GM21786 (cell line): ENCODE results near the gene DNAAF9.

Experiments used
- ATAC-seq: cut with Tn5 transposase; IDR thresholded peaks from one replicate; pipeline ENCODE4 v1.9.1; 2021; ENCODE audit not compliant: unreplicated experiment

Gene DNAAF9

DNA sequence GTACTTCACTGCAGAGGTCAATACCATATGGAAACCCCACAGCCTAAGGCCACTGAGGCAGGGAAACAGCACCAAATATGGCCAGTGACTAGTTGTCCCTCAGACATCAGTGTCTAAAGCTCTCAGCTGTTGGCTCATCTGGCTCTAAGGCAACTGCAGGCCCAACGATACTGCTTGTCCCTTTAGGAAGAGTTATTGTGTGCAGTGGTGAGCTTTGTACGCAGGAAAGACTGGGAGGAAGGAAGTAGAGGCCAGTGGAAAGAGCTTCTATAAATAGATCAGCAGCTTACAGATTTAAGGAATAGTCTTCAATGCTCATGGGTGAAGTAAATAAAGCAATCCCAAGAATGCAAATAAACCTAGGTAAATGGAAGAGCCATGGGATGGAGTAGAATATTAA is 29.3 kb downstream of the DNAAF9 start:
- ATAC-seq, result no peak

DNA sequence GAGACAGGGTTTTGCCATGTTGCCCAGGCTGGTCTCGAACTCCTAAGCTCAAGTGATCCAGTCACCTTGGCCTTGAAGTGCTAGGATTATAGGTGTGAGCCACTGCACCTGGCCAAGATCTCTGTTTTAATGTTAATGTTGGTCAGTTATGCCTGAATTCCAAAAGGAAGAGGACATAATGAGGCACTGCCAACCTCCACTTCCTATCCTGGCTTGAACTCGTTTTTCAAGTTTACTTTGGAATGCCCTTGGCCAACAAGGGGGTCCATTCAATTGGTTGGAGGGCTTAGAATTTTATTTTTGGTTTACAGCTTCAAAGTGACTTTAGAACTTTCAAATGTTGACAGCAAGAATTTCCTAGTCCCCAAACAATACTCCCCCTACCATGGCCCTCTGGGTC is 29.8 kb downstream of the DNAAF9 start:
- ATAC-seq, result no peak

DNA sequence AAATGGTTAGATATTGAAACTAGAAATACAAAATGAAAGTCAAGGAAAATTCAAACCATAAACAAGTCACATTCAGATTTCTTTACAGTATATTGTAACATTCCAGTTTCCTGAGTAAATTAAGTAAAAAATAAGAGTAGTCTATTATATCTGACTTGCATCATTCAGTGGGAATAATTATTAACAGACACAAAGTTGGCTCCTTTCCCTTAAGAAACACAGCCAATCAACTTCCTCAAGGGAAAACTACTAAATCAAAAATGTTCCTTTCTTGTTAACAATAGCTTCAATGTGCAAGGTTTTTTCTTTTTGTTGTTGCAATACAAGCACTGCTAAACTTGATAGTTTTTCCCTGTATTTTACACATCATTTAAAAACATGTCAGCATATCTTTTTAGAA is 33.2 kb downstream of the DNAAF9 start:
- ATAC-seq, result no peak

DNA sequence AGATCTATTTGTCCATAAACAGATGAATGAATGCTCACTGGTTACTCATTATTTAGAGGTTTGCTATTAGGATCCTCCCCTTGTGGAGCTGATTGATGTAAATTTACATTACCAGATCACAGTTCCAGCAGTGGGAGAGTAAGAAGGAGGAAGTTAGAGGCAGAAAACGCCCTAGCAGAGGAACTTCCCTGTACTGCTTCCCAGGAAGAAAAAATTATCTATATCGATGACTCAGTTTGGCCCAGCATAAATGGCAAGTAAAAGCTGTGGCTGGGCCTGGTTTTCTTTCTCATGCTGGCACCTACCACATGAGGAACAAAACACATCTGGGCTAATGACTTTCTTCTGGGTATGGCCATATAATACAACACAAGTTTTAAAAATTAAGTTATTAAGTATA is 35.7 kb downstream of the DNAAF9 start:
- ATAC-seq, result no peak

DNA sequence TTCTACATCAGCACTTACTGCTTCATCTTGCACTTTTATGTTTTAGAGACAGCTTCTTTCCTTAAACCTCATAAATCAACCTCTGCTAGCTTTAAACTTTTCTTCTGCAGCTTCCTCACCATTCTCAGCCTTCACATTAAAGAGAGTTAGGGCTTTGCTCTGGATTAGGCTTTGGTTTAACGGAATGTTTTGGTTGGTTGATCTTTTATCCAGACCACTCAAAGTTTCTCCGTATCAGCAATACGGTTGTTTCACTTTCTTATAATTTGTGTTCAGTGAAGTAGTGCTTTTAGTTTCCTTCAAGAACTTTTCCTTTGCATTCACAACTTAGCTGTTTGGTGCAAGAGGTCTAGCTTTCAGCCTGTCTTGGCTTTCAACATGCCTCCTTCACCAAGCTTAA is 40.4 kb downstream of the DNAAF9 start:
- ATAC-seq, result no peak

DNA sequence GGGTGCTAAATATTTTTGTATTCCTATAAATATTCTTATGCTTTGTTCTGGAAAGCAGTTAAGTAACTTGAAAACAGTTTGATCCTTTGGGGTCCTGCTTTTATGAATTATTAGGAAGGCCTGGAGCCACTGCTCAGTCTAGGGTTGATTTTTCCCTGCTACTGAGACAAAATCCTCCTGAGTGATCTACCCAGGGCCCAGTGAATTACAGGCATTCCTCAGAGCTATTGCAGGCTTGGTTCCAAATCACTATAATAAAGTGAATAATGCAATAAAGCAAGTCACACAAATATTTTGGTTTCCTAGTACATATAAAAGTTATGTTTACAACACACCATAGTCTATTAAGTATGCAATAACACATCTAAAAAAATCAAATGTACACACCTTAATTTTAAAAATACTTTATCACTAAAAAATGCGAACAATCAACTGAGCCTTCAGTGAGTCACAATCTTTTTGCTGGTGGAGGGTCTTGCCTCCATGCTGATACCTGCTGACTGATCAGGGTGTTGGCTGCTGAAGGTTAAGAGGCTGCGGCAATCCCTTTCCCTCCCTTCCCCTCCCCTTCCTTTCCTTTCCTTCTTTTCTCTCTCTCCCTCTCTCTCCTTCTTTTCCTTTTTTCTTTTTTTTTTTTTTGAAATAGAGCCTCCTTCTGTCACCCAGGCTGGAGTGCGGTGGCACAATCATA is 43.0 kb downstream of the DNAAF9 start:
- no peak for ATAC-seq

DNA sequence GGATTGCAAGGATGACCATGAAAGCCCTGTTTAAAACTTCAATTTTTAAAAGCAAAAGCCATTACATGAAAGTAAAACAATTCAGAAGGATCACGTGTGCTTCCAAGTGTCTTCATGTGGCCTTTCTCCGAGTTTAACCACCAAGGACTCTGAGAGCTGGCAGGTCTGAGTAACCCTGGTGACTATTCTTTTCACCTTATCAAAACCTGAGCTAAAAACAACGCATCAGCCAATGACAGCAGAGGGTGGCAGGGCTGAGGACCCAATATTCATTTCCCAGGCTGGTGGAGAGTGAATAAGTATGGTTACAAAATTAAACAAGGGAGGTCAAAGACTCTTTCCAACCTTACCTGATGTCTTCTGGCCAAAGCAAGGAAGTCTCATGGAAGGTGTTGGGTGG is 46.7 kb downstream of the DNAAF9 start:
- no peak for ATAC-seq

DNA sequence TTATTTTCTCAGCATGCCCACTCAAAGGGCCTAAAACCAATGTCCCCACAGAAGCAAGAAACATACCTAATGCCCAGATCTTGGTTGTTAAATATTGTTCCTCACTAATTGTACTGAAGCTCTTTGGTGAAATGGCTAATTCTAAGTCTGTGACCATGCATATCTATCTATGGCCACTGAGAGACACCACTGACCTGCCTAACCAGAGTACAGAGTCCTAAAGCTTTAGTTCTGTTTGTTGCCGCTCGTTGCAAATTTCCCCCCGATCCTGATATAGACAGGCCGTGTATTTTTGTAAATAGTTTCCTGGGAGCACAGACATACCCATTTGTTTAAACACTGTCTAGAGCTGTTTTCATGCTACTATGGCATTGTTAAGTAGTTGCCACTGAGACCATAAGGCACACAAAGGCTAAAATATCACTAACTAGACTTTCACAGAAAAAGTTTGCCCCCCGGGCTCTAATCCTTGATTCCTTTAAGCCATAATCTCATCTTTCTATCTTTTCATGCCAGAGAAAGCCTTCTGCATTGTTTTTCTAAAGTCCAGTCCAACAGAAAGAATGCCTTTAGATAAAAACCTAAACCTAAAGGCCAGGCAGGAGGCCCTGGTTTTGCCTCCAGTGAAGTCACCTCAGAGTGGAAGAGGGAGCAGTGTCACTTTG is 48.7 kb downstream of the DNAAF9 start:
- no peak for ATAC-seq
